ENCODE measurements around the gene TNFAIP8L1.

DNA sequence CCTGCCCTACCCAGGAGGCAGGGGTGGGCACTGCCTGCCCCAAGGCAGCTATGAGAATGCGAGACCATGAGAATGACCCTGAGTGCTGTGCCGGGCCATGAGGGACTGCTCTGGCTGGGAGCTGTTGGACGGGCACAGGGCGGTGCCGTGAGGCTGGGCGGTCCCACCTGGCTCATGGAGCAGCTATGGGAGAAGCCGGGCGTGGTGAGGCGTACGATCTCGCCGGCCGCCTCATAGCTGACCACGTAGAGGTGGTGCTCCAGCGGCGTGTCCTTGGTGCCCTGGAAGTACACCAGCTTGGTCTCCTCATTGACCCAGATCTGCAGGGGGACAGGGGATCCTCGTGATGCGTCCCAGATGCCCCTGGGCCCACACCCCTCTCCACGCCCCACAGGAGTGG is 50.1 kb downstream of the TNFAIP8L1 start:
- TF ChIP-seq TOX (CRISPR knock-in tag; IDR thresholded peaks at IDR 0.05; ENCODE audit: borderline replicate concordance) (no peak), GLIS3 (CRISPR knock-in tag; IDR thresholded peaks at IDR 0.05) (no peak)

All from SK-N-SH treated with all-trans-retinoic acid at 6 μM for 48 hours (cell line).